ENCODE measurements around the gene FAM193A.
"Not testable (repeated sequence)": the region's sequence is repeated elsewhere in the genome, so short reads cannot be mapped to it uniquely, and the experiment has no call there.

The FAM193A gene

DNA sequence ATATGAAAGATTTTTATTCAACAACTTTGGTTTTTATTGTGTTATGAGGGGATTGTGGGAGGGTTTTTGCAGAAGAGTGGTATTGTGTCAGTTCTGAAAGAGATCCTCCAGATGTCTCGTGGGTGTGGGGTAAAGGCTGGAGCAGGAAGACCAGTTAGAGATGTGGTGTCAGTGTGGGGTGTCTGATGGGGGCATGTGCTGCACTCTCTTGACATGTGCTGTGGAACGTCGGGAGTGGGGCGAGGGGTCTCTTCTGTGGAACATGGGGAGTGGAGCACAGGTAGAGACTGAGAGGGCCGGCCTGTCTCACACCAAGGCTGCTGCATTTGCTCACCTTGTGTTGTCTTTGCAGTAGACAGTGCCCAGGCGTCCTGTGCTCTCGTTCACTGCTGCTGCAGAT is 37.6 kb downstream of the FAM193A start:
- DNase-seq (ENCODE audit: low read depth in 2 of 3, low spot score in 1 of 3): no peak

- no peak for DNase-seq (ENCODE audit: low read depth in 2 of 3, low spot score in 1 of 3)
Observed at GRCh38 chr4:2574863-2575262, 38.4 kb downstream of the FAM193A start.

DNA sequence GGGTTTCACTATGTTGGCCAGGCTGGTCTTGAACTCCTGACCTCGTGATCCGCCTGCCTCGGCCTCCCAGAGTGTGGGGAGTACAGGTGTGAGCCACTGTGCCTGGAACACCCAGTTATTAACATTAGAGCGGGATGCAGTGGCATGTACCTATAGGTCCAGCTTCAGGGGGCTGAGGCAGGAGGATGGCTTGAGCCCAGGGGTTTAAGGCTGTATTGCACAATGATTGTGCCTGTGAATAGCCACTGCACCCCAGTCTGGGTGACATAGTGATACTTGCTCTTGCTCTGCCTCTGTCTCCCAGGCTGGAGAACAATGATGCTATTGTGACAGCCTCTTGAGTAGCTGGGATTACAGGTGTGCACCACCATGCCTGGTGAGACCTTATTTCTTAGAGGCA is 39.8 kb downstream of the FAM193A start:
- DNase-seq (ENCODE audit: low read depth in 2 of 3, low spot score in 1 of 3): no peak

DNA sequence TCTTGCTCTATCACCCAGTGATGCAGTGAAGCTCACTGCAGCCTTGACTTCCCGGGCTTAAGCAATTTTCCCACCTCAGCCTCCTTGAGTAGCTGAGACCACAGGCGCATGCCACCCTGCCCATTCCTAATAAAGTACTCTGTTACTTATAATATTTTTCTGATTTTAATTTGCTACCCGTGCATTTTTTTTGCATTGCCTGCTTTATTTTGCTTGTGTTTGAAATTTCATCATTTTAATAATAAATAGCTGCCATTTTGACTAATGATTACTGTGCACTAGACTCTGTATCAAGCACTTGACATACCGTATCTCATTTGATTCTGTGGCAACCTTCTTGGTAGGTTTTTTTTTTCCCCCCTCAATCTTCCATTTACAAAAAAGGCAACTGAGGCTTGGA is 41.7 kb downstream of the FAM193A start:
- DNase-seq (ENCODE audit: low read depth in 2 of 3, low spot score in 1 of 3): no peak

- no peak for DNase-seq (ENCODE audit: low read depth in 2 of 3, low spot score in 1 of 3)
Observed at GRCh38 chr4:2579910-2580309, 43.5 kb downstream of the FAM193A start.

- no peak for DNase-seq (ENCODE audit: low read depth in 2 of 3, low spot score in 1 of 3)
Observed at GRCh38 chr4:2583092-2583491, 46.6 kb downstream of the FAM193A start.

DNA sequence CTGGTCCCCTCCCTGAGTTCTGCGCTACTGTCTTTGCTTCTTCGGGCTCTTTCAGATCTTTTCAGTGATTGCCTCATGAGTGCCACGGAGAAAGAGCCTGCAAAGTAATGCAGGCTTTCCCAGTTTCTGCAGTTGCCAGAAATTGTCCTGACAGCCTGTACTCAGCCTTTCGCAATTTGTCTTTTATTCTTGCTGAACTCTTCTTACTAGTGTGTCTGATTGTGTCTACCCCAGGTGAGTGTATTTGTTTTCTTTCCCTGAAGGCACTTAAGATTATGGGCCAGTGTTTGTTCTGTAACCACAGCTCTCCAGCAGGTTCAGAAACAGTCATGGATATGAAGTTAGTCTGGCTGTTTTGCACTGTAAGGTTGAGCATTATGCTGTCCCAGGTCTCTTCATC is 47.1 kb downstream of the FAM193A start:
- no peak for DNase-seq (ENCODE audit: low read depth in 2 of 3, low spot score in 1 of 3)

DNA sequence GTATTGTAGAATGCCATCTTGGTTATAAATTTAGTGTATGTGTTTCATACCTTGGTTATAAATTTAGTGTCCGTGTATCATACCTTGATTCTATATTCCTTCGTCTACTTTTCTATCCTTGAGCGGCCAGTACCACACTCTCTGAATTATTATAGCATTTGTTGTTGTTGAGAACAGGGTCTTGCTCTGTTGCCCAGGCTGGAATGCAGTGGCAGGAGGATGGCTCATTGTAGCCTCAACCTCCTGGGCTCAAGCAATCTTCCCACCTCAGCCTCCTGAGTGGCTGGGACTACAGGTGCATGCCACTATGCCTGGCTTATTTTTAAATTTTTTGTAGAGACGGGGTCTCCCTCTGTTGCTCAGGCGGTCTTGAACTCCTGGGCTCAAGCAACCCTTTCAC is 50.1 kb downstream of the FAM193A start:
- DNase-seq (ENCODE audit: low read depth in 2 of 3, low spot score in 1 of 3): no peak

GRCh38 chr4:2587213-2587823 is 50.9 kb downstream of the FAM193A start:
- DNase-seq (ENCODE audit: low read depth in 2 of 3, low spot score in 1 of 3): no peak

DNA sequence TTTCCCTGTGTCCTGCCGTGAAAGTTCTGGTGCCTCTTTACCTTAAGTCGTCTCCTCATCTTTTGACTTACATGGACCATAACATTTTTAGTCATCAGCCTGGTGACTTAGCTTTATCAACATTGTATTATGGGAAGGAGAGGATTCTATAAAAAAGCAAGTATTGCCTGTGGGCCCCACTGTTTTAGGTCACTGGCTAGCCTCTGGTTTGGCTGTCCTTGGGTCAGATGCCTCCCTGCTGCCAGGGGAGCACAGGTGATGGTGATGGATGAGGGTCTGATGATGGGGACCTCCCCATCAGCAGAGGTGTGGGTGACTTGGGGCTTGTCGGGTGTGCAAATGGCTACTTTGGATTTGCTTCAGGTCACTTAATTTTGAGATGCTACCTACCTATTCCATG is 51.8 kb downstream of the FAM193A start:
- no peak for DNase-seq (ENCODE audit: low read depth in 2 of 3, low spot score in 1 of 3)

- DNase-seq (ENCODE audit: low read depth in 2 of 3, low spot score in 1 of 3): no peak
Observed at GRCh38 chr4:2591189-2591588, 54.7 kb downstream of the FAM193A start.

DNA sequence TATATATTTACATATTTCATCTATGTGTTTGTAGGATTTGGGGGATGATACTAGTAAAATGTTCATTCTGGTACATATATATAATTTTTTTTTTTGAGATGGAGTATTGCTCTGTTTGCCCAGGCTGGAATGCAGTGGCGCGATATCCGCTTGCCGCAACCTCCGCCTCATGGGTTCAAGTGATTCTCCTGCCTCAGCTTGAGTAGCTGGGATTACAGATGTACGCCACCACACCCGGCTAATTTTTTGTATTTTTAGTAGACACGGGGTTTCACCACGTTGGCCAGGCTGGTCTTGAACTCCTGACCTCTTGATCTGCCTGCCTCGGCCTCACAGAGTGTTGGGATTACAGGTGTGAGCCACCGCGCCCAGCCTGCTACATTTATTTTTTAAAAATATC is 55.6 kb downstream of the FAM193A start:
- DNase-seq (ENCODE audit: low read depth in 2 of 3, low spot score in 1 of 3): not testable (repeated sequence)

GRCh38 chr4:2592572-2592971 is 56.1 kb downstream of the FAM193A start:
- no peak for DNase-seq (ENCODE audit: low read depth in 2 of 3, low spot score in 1 of 3)

DNA sequence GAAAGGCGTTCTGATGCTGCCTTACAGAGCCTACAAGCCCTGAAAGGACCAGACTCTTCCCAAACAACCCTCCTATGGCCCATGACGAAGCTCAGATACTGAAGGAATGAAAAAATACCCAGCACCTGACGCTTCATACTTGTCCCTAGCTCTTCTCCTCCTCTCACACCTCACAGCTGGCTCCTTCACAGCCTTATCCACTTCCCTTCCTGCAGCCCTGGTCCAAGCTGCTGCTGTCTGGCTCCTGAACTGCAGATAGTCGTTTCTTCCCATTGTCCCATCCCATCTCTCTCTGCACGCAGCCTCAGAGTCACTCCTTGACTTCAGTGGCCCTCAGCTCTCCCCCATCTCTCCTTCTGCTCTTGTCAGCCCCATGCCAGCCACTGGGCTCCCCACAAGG is 56.6 kb downstream of the FAM193A start:
- DNase-seq (ENCODE audit: low read depth in 2 of 3, low spot score in 1 of 3): no peak

- DNase-seq (ENCODE audit: low read depth in 2 of 3, low spot score in 1 of 3): no peak
Observed at GRCh38 chr4:2595436-2595835, 59.0 kb downstream of the FAM193A start.

DNA sequence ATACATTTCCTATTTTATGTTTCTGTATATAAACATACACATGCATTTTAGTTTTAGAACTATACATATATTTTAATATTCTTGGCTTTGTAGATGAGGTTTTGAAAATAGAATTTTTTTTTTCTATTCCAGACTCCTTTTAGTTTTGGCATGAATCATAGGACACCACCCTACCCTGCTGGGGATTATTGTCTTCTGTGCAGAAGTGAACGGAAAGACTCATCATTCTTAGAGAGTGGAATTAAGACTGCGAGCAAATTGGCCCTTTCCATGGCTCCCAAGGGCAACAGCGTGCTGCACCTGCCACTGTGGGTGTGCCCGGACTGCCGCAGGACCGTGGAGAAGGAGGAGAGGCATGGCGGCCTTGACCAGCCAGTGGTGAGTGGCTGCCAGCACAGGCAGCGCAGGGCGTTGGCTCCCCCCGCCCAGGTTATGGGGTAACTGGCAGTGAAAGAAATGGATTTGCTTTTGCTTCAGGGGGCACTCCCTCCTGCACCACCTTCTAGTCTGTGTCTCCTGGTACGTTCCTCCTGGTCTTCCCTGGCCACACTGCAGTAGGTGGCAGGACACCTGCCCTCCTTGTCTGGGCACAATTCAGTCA is 59.6 kb downstream of the FAM193A start:
- no peak for DNase-seq (ENCODE audit: low read depth in 2 of 3, low spot score in 1 of 3)

DNA sequence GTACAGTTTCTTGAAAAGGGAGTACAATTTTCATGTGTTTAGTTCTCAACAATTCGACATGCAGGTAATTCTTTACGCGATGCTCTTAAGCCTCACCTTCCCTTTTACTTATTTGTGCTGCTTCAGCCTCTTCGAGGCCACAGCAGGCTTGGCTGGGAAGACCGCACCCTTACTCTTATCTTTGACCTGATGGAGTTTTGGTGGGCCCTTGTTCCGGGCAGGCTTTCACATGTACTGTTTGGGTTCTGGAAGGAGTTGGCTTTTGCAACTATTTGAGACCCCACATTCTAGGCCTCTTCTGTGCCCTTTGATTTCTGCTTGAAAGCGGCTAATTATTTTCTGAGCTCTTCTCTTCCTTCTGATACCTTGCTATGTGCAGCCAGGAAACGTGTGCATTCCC is 60.2 kb downstream of the FAM193A start:
- no peak for DNase-seq (ENCODE audit: low read depth in 2 of 3, low spot score in 1 of 3)

GRCh38 chr4:2598511-2599303 is 62.3 kb downstream of the FAM193A start:
- DNase-seq (ENCODE audit: low read depth in 2 of 3, low spot score in 1 of 3): no peak

DNA sequence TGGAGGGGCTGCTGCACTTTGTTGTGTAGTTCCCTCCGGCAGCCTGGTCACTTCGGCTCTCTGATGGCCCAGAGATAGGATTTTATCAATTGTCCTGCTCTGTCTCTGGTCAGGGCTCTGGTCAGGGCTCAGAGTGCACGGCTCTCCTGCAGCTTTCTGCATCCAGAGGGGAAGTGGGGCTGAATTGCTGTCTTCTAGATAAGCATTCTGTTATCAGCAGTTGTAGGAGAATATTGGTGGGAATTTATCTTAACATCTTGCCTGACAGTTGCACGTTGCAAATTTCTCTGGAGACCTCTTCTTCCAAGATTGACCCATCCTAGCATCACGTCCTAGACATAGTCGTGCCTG is 62.8 kb downstream of the FAM193A start:
- no peak for DNase-seq (ENCODE audit: low read depth in 2 of 3, low spot score in 1 of 3)

DNA sequence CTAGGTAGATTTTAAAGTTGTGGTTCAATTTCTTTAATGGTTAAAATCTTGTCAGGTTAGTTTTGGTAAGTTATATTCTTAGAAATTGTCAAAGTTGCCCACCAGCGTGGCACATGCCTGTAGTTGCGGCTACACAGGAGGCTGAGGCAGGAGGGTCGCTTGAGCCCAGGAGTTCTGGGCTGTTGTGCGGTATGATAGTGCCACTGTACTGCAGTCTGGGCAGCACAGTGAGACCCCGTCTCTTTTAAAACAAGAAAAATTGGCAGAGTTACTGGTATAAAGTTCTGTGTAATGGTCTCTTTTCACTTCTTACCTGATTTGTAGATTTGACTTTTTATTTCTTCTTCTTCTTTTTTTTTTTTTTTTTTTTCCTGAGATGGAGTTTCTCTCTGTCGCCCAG is 64.4 kb downstream of the FAM193A start:
- no peak for DNase-seq (ENCODE audit: low read depth in 2 of 3, low spot score in 1 of 3)

GRCh38 chr4:2604614-2605013 is 68.2 kb downstream of the FAM193A start:
- no peak for DNase-seq (ENCODE audit: low read depth in 2 of 3, low spot score in 1 of 3)

GRCh38 chr4:2606960-2607506 is 70.6 kb downstream of the FAM193A start:
- no peak for DNase-seq (ENCODE audit: low read depth in 2 of 3, low spot score in 1 of 3)

All from stimulated activated CD4-positive, alpha-beta T cell treated with anti-CD3 and anti-CD28 coated beads, Interleukin-12 subunit alpha, Interleukin-12 subunit beta, amount 100 ng/mL, for 48 hours (primary cell).